Measurements from ENCODE around the gene APBA1. TPM values are rescaled to one million over a fixed set of nuclear protein-coding genes. Genes with fewer than 3 reads are reported as not detected.

Gene APBA1
- total RNA-seq, 1 experiment from 2014 or later = not detected

- Histone ChIP-seq H3K79me2 (ENCODE audit: low read length) (no peaks in the 10 kb centered on the region), H3K9ac (ENCODE audit: low read length) (no peak overlapping the region), H3K9me3 (ENCODE audit: low read length) (no peaks in the 10 kb centered on the region), H4K20me1 (ENCODE audit: insufficient read depth, low read depth, low read length) (no peaks in the 10 kb centered on the region), H3K4me1 (ENCODE audit: low read length) (no peaks in the 10 kb centered on the region), H3K27ac (ENCODE audit: low read length) (no peak overlapping the region), H3K36me3 (ENCODE audit: insufficient read depth, low read length) (no peaks in the 10 kb centered on the region), H3K9me2 (replicated peaks; ENCODE audit: insufficient read depth, low read length) (no peaks in the 10 kb centered on the region), H3K4me2 (ENCODE audit: low read depth, low read length, poor library complexity, severe bottlenecking) (no peak overlapping the region), H3K27me3 (ENCODE audit: low read length) (no peaks in the 10 kb centered on the region), H3K4me3 (ENCODE audit: low read length) (no peak overlapping the region), H2AFZ (ENCODE audit: low read length) (no peak overlapping the region)
- no peak for DNase-seq
Observed at GRCh38 chr9:69589156-69589555, 83.0 kb downstream of the APBA1 start.

GRCh38 chr9:69585571-69585970, 86.6 kb downstream of the APBA1 start:
- H3K27ac ChIP-seq (ENCODE audit: low read length) = no peak overlapping the region
- no peaks in the 10 kb centered on the region for H3K9me2 ChIP-seq (replicated peaks; ENCODE audit: insufficient read depth, low read length)
- H3K4me2 ChIP-seq (ENCODE audit: low read depth, low read length, poor library complexity, severe bottlenecking) = no peak overlapping the region
- no peaks in the 10 kb centered on the region for H4K20me1 ChIP-seq (ENCODE audit: insufficient read depth, low read depth, low read length)
- no peaks in the 10 kb centered on the region for H3K79me2 ChIP-seq (ENCODE audit: low read length)
- H3K9ac ChIP-seq (ENCODE audit: low read length) = no peak overlapping the region
- no peaks in the 10 kb centered on the region for H3K36me3 ChIP-seq (ENCODE audit: insufficient read depth, low read length)
- no peak overlapping the region for H3K4me3 ChIP-seq (ENCODE audit: low read length)
- no peak overlapping the region for H2AFZ ChIP-seq (ENCODE audit: low read length)
- no peaks in the 10 kb centered on the region for H3K9me3 ChIP-seq (ENCODE audit: low read length)
- no peaks in the 10 kb centered on the region for H3K4me1 ChIP-seq (ENCODE audit: low read length)
- no peak for DNase-seq
- no peaks in the 10 kb centered on the region for H3K27me3 ChIP-seq (ENCODE audit: low read length)

- H3K4me1 ChIP-seq (ENCODE audit: low read length) = no peaks in the 10 kb centered on the region
- no peaks in the 10 kb centered on the region for H3K27me3 ChIP-seq (ENCODE audit: low read length)
- no peaks in the 10 kb centered on the region for H3K9me2 ChIP-seq (replicated peaks; ENCODE audit: insufficient read depth, low read length)
- no peaks in the 10 kb centered on the region for H3K36me3 ChIP-seq (ENCODE audit: insufficient read depth, low read length)
- H3K4me2 ChIP-seq (ENCODE audit: low read depth, low read length, poor library complexity, severe bottlenecking) = no peak overlapping the region
- no peak overlapping the region for H3K9ac ChIP-seq (ENCODE audit: low read length)
- no peaks in the 10 kb centered on the region for H3K79me2 ChIP-seq (ENCODE audit: low read length)
- H4K20me1 ChIP-seq (ENCODE audit: insufficient read depth, low read depth, low read length) = no peaks in the 10 kb centered on the region
- no peak overlapping the region for H3K4me3 ChIP-seq (ENCODE audit: low read length)
- no peak overlapping the region for H3K27ac ChIP-seq (ENCODE audit: low read length)
- DNase-seq = no peak
- no peaks in the 10 kb centered on the region for H3K9me3 ChIP-seq (ENCODE audit: low read length)
- no peak overlapping the region for H2AFZ ChIP-seq (ENCODE audit: low read length)
Observed at GRCh38 chr9:69584759-69585158, 87.4 kb downstream of the APBA1 start.

GRCh38 chr9:69583645-69584234, 88.4 kb downstream of the APBA1 start:
- Histone ChIP-seq H3K79me2 (ENCODE audit: low read length) (no peaks in the 10 kb centered on the region), H3K27me3 (ENCODE audit: low read length) (no peaks in the 10 kb centered on the region), H3K4me2 (ENCODE audit: low read depth, low read length, poor library complexity, severe bottlenecking) (no peak overlapping the region), H3K4me3 (ENCODE audit: low read length) (no peak overlapping the region), H2AFZ (ENCODE audit: low read length) (no peak overlapping the region), H3K9me3 (ENCODE audit: low read length) (no peaks in the 10 kb centered on the region), H3K27ac (ENCODE audit: low read length) (no peak overlapping the region), H4K20me1 (ENCODE audit: insufficient read depth, low read depth, low read length) (no peaks in the 10 kb centered on the region), H3K36me3 (ENCODE audit: insufficient read depth, low read length) (no peaks in the 10 kb centered on the region), H3K9ac (ENCODE audit: low read length) (no peak overlapping the region), H3K9me2 (replicated peaks; ENCODE audit: insufficient read depth, low read length) (no peaks in the 10 kb centered on the region), H3K4me1 (ENCODE audit: low read length) (no peaks in the 10 kb centered on the region)
- no peak for DNase-seq

- no peak overlapping the region for H2AFZ ChIP-seq (ENCODE audit: low read length)
- H3K4me3 ChIP-seq (ENCODE audit: low read length) = no peak overlapping the region
- no peak overlapping the region for H3K9ac ChIP-seq (ENCODE audit: low read length)
- no peaks in the 10 kb centered on the region for H3K79me2 ChIP-seq (ENCODE audit: low read length)
- H3K4me1 ChIP-seq (ENCODE audit: low read length) = no peaks in the 10 kb centered on the region
- no peaks in the 10 kb centered on the region for H4K20me1 ChIP-seq (ENCODE audit: insufficient read depth, low read depth, low read length)
- H3K4me2 ChIP-seq (ENCODE audit: low read depth, low read length, poor library complexity, severe bottlenecking) = no peak overlapping the region
- H3K9me3 ChIP-seq (ENCODE audit: low read length) = no peaks in the 10 kb centered on the region
- DNase-seq = no peak
- H3K36me3 ChIP-seq (ENCODE audit: insufficient read depth, low read length) = no peaks in the 10 kb centered on the region
- H3K27me3 ChIP-seq (ENCODE audit: low read length) = no peaks in the 10 kb centered on the region
- H3K9me2 ChIP-seq (replicated peaks; ENCODE audit: insufficient read depth, low read length) = no peaks in the 10 kb centered on the region
- H3K27ac ChIP-seq (ENCODE audit: low read length) = no peak overlapping the region
Observed at GRCh38 chr9:69582544-69583297, 89.5 kb downstream of the APBA1 start.

GRCh38 chr9:69582018-69582417, 90.2 kb downstream of the APBA1 start:
- Histone ChIP-seq H3K27ac (ENCODE audit: low read length) (no peak overlapping the region), H4K20me1 (ENCODE audit: insufficient read depth, low read depth, low read length) (no peaks in the 10 kb centered on the region), H3K4me3 (ENCODE audit: low read length) (no peak overlapping the region), H3K9ac (ENCODE audit: low read length) (no peak overlapping the region), H3K4me2 (ENCODE audit: low read depth, low read length, poor library complexity, severe bottlenecking) (no peak overlapping the region), H3K79me2 (ENCODE audit: low read length) (no peaks in the 10 kb centered on the region), H2AFZ (ENCODE audit: low read length) (no peak overlapping the region), H3K4me1 (ENCODE audit: low read length) (no peaks in the 10 kb centered on the region), H3K36me3 (ENCODE audit: insufficient read depth, low read length) (no peaks in the 10 kb centered on the region), H3K9me2 (replicated peaks; ENCODE audit: insufficient read depth, low read length) (no peaks in the 10 kb centered on the region), H3K27me3 (ENCODE audit: low read length) (no peaks in the 10 kb centered on the region), H3K9me3 (ENCODE audit: low read length) (no peaks in the 10 kb centered on the region)
- no peak for DNase-seq

GRCh38 chr9:69580582-69581214, 91.5 kb downstream of the APBA1 start:
- no peak for DNase-seq
- Histone ChIP-seq H3K79me2 (ENCODE audit: low read length) (no peaks in the 10 kb centered on the region), H3K27me3 (ENCODE audit: low read length) (no peaks in the 10 kb centered on the region), H3K9ac (ENCODE audit: low read length) (no peak overlapping the region), H3K4me2 (ENCODE audit: low read depth, low read length, poor library complexity, severe bottlenecking) (no peak overlapping the region), H2AFZ (ENCODE audit: low read length) (no peak overlapping the region), H3K9me2 (replicated peaks; ENCODE audit: insufficient read depth, low read length) (no peaks in the 10 kb centered on the region), H3K4me3 (ENCODE audit: low read length) (no peak overlapping the region), H3K27ac (ENCODE audit: low read length) (no peak overlapping the region), H3K4me1 (ENCODE audit: low read length) (no peaks in the 10 kb centered on the region), H3K36me3 (ENCODE audit: insufficient read depth, low read length) (no peaks in the 10 kb centered on the region), H4K20me1 (ENCODE audit: insufficient read depth, low read depth, low read length) (no peaks in the 10 kb centered on the region), H3K9me3 (ENCODE audit: low read length) (no peaks in the 10 kb centered on the region)

- Histone ChIP-seq H3K79me2 (ENCODE audit: low read length) (no peaks in the 10 kb centered on the region), H3K9ac (ENCODE audit: low read length) (no peak overlapping the region), H3K27me3 (ENCODE audit: low read length) (no peaks in the 10 kb centered on the region), H4K20me1 (ENCODE audit: insufficient read depth, low read depth, low read length) (no peaks in the 10 kb centered on the region), H3K36me3 (ENCODE audit: insufficient read depth, low read length) (no peaks in the 10 kb centered on the region), H2AFZ (ENCODE audit: low read length) (no peak overlapping the region), H3K27ac (ENCODE audit: low read length) (no peak overlapping the region), H3K4me2 (ENCODE audit: low read depth, low read length, poor library complexity, severe bottlenecking) (no peak overlapping the region), H3K4me3 (ENCODE audit: low read length) (no peak overlapping the region), H3K9me3 (ENCODE audit: low read length) (no peaks in the 10 kb centered on the region), H3K9me2 (replicated peaks; ENCODE audit: insufficient read depth, low read length) (no peaks in the 10 kb centered on the region), H3K4me1 (ENCODE audit: low read length) (no peaks in the 10 kb centered on the region)
- no peak for DNase-seq
Observed at GRCh38 chr9:69579760-69580581, 92.2 kb downstream of the APBA1 start.

All from Karpas-422 (cell line).